ENCODE data around the gene TMEM51. TPM values are rescaled to one million over a fixed set of nuclear protein-coding genes. Genes with fewer than 3 reads are reported as not detected.

Gene TMEM51
- 1.4 TPM for total RNA-seq

GRCh38 chr1:15153184-15153841 is at the start of gene TMEM51:
Gene TMEM51 (plus strand): TSS chr1:15153747. CDS start chr1:15215088, 61,341 bp downstream.
- no peak for DNase-seq

DNA sequence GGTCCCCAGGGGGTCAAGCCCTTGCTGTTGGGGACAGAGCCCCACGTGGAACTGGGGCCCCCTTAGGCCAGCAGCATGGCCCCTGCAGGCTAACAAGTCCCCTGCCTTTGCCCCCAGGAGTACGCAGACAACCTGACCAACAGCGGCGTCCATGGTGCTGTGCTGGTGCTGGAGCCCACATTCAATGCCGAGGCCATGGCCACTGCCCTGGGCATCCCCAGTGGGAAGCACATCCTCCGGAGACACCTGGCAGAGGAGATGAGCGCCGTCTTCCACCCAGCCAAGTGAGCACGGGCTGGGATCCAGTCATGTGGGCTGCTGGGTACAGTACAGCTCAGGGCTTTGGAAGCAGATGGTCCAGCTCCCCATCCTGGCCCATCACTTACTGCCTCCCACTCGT is 49.6 kb upstream of the TMEM51 start:
- no peak for DNase-seq

- no peak for DNase-seq
These were observed 48.8 kb upstream of the TMEM51 start for GRCh38 chr1:15104768-15105167.

DNA sequence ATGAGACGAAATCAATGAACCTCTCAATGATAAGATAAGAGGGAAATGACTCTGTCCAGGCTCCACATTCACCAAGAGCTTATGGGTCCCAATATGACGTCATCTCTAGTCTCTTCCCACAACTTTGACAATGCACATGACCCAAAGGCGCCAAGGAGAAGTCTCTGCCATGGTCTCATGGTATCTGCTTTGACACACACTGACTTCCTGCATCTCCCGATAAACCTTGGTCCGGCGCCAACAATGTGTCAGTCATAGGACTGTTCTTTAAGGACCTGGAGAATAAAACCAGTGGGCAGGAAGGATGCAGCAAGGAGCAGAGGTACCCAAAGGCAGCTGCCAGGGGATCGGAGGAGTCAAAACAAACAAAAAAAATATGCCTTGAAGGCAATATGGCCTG is 46.9 kb upstream of the TMEM51 start:
- no peak for DNase-seq

GRCh38 chr1:15107058-15107687 is 46.4 kb upstream of the TMEM51 start:
- DNase-seq, result no peak

DNA sequence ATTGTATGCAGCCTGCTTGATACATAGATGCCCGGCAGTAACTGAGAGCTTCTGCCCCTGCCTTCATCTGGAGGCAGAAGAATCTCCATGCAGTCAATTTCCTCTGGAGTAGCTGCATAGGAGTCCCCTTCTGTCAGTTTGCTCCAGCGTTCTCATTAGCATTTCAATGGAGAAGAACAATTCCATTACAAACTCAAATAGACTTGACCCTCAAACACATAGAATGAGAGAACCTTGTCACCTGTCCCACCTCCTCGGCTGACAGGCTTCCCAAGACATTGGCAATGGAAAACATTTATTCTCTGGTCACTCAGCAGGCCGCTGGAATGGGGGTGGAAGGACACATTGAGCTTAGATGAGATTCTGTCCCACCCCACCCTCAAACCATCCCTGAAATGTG is 45.6 kb upstream of the TMEM51 start:
- no peak for DNase-seq

DNA sequence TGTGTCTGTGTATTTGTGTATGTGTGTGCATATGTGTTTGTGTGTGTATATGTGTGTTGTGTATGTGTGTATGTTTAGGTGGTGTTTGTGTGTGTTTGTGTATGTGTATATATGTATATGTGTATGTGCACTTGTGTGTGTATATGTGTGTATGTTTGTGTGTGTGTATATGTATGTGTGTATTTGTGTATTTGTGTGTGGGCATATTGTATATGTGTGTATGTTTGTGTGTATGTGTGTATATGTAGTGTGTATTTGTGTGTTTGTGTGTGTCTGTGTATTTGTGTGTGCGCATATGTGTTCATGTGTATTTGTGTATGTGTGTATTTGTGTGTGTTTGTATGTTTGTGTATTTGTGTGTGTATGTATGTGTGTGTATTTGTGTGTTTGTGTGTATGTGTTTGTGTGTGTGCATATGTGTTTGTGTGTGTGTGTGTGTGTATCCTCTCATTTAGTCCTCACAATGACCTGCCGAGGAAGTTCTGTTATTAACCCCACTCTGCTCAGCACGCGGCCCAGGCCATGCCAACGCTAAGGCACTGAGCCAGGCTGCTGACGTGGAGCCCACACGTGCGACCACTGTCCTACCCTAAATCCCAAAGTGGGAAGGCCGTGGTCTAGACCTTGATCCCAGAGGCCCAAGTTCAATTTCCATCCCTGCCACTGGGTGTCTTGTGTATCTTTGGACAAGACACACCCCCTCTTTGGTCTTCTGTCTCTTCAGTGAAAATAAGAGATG is 43.2 kb upstream of the TMEM51 start:
- DNase-seq, result no peak

- no peak for DNase-seq
These were observed 42.7 kb upstream of the TMEM51 start for GRCh38 chr1:15110867-15111230.

DNA sequence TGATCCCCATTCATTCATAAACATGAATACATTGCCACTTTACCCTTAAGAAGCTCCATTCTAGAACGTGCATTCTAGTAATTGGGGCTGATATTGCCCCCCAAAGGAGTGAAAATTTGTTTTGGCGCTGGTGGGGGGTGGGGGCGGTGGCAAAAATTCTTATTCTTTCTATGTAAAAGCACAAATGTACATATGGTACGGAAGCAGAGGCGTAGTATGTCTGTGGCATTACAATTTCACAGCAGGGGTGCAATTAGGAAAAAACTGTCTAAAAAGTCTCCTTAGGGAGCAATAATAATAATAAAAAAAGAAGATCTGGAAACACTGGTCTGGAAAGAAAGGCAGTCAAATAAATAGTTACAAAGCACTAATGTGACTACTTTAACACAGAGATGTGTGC is 40.4 kb upstream of the TMEM51 start:
- DNase-seq, result no peak

- DNase-seq, result no peak
These were observed 38.7 kb upstream of the TMEM51 start for GRCh38 chr1:15114884-15115283.

- no peak for DNase-seq
These were observed 37.8 kb upstream of the TMEM51 start for GRCh38 chr1:15115542-15116330.

GRCh38 chr1:15116966-15117365 is 36.6 kb upstream of the TMEM51 start:
- DNase-seq, result no peak

DNA sequence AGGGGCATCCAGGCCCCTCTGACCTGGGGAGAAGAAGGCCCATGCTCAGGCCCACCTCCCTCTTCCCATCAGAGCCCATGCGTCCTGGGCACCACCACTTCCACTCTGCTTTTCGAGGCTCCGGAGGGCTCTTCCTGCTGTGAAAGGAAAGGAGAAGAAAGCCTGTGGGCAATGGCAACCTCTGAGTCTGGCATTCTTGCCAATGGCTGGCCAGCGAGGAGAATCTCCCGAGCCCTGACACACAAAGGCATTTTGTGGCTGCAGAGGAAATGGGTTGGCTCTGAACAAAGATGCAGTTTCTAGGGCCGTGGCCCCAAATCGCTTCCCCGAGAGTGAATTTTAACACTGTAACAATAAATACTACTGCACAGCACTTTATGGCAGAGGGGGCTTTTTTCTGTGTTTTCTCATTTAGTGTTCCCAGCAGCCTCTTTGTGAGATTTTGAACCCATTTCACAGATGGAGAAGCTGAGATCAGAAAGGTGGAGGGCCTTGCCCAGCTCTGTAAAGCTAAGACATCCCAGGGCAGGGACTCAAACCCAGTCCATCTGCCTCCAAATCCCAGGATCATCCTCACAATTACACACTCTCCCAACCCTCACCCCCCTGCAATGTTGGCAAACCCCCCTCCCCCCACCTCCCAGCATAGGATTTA is 35.7 kb upstream of the TMEM51 start:
- DNase-seq, result no peak

GRCh38 chr1:15118579-15118978 is 35.0 kb upstream of the TMEM51 start:
- no peak for DNase-seq

- no peak for DNase-seq
These were observed 33.1 kb upstream of the TMEM51 start for GRCh38 chr1:15120251-15120945.

DNA sequence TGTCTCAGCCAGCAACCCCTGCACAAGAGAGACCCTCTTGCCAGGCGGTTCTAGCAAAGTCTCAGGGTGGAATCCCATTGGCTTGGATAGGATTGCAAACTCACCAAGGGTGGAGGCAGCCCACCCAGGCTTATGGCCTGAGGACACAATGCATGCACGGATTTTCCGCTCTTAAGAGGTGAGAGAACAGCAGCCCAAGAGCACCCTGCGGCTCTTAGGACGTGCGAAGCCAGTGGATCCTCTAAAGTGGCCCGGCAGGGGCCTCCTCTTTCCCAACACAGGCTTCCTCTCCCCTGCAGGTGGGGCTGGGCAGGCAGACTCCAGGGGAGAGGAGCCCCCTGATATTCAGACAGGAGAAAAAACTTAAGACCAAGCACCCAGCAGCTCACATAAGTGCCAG is 31.2 kb upstream of the TMEM51 start:
- DNase-seq, result no peak

DNA sequence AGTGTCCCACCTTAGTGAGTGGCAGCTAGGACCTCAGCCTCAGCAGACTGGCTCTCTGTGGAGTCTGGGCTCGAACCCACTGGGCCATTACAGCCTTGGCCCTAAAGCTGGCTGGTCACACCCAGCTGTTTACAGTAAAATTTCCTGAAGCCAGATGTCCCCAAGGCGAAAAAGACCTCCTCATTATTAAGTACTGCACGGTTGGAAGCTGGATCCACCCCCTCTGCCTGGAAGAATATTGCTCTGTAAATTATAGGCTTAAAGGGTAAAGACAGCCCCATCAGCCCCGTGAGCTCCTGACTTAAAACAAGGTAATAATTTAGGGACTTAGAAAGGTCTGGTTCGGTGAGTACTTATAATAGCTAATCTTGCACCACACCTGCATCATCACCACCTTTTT is 30.3 kb upstream of the TMEM51 start:
- DNase-seq, result no peak

- no peak for DNase-seq
These were observed 29.6 kb upstream of the TMEM51 start for GRCh38 chr1:15123925-15124324.

DNA sequence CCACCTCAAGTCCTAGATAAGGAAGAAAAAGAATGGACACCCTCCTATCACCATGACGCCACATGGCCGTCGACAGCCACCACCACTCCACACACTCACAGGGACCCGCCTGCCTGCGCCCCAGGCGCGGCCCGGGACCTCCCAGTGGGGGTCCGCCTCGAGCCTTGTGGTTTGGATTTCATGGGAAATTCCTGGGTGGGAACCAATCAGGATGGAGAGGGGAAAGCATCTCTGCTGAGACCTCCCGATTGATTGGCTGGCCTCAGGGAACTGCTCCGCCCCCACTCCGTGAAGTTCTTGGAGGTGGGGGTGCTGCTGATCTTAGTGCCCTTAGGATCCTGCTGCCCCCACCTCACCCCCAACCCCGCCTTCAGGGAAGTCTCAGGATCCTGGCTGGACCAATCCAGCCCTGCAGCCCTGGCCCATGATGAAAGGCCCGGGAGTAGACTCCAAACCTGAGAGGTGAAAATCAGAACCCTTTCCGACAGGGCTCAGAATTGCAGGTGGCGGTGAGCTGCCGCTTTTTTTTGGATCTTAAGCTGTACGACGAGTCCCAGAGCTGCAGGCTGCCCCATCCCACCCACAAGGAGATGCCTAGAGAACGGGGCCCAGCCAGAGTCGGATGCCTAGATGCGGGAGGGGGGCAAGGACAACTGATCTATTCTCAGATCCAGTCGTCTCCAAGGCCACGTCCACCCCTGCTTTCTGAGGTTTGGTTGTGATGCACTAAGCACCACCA is 29.0 kb upstream of the TMEM51 start:
- no peak for DNase-seq

GRCh38 chr1:15125101-15125745 is 28.3 kb upstream of the TMEM51 start:
- no peak for DNase-seq

GRCh38 chr1:15128077-15128476 is 25.5 kb upstream of the TMEM51 start:
- DNase-seq, result no peak
